Measurements from ENCODE around the gene VPS39.
"Not testable (repeated sequence)": the region's sequence is repeated elsewhere in the genome, so short reads cannot be mapped to it uniquely, and the experiment has no call there.

DNA sequence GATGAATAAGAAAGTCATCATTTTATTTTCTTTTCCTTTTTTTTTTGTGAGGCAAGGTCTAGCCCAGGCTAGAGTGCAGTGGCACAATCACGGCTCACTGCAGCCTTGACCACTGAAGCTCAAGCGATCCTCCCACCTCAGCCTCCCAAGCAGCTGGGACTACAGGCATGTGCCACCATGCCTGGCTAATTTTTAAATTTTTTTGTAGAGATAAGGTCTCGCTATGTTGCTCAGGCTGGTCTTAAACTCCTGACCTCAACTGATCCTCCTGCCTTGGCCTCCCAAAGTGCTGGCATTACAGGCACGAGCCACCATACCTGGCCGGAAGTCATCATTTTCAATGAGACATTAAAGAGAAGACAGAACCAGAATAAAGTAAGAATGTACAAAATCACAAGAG lies 20.9 kb upstream of the VPS39 start:
- TF ChIP-seq SMC3 (IDR thresholded peaks at IDR 0.05; ENCODE audit: low read depth, low read length), result not testable (repeated sequence)
- TF ChIP-seq, protein P1, sequence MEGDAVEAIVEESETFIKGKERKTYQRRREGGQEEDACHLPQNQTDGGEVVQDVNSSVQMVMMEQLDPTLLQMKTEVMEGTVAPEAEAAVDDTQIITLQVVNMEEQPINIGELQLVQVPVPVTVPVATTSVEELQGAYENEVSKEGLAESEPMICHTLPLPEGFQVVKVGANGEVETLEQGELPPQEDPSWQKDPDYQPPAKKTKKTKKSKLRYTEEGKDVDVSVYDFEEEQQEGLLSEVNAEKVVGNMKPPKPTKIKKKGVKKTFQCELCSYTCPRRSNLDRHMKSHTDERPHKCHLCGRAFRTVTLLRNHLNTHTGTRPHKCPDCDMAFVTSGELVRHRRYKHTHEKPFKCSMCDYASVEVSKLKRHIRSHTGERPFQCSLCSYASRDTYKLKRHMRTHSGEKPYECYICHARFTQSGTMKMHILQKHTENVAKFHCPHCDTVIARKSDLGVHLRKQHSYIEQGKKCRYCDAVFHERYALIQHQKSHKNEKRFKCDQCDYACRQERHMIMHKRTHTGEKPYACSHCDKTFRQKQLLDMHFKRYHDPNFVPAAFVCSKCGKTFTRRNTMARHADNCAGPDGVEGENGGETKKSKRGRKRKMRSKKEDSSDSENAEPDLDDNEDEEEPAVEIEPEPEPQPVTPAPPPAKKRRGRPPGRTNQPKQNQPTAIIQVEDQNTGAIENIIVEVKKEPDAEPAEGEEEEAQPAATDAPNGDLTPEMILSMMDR (IDR thresholded peaks at IDR 0.05), result not testable (repeated sequence)
